Measurements from ENCODE around the gene CYP3A7. TPM values are rescaled to one million over a fixed set of nuclear protein-coding genes. Genes with fewer than 3 reads are reported as not detected.

CYP3A7 gene
- total and polyA plus RNA-seq, 2 donors (not counting 3 experiments of a cell fraction or from before 2014, with no cell fraction given), result not detected

DNA sequence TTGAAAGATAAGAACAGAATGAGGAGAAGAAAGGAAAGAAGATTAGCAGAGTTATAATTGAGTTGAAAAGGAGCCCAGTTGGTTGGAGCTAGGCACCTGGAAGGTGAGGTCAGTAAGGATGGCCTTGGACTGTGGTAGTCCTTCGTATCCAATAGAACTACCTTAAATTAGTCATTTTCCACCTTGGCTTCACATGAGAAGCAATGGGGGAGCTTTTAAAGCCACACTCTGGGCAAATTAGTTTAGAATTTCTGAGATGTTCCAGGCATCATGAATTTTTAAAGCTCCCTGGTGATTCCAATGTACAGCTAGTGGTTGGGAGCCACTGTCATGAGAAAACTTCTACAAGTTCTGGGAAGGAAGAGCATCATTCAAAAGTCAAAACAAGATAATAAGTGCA lies 27.9 kb downstream of the CYP3A7 start:
- CTCF ChIA-PET, result no interaction called here
- BruUV-seq (replicated peaks), result no TSS peak
- intact Hi-C loops (cut with micrococcal nuclease), result no loop called here
- no peak overlapping the region for H3K4me3 ChIP-seq (replicated peaks in 1 of 3; ENCODE audit: insufficient read depth in 1 of 3, low read depth in 1 of 3, low read length in 3 of 3)
- no peaks in the 10 kb centered on the region for H3K4me1 ChIP-seq (ENCODE audit: control insufficient read depth, extremely low read depth, insufficient read depth, low read length)
- no peak overlapping the region for H3K9ac ChIP-seq (replicated peaks; ENCODE audit: extremely low read depth, insufficient read depth, low read length)
- POLR2A ChIA-PET, result no interaction called here
- no peak overlapping the region for H3K27ac ChIP-seq (ENCODE audit: insufficient read depth, low read depth, low read length)
- dilution Hi-C loops (cut with MboI; ENCODE audit: extremely low pct_ligation_motif_present, low sequenced_read_pairs), result no loop called here
- DNase-seq (ENCODE audit: low read depth, low spot score) (no peak), FAIRE-seq (no peak)
- no peaks in the 10 kb centered on the region for H3K9me3 ChIP-seq (replicated peaks; ENCODE audit: control insufficient read depth, insufficient read depth, low read length)
- H4K20me1 ChIP-seq (replicated peaks; ENCODE audit: control insufficient read depth, extremely low read depth, insufficient read depth, low read length), result no peaks in the 10 kb centered on the region
- H2AFZ ChIP-seq (ENCODE audit: low read depth, low read length), result no peak overlapping the region
- peaks cover 6% of the 10 kb centered on the region in 2 experiments for H3K27me3 ChIP-seq (ENCODE audit: control insufficient read depth in 2 of 2, insufficient read depth in 2 of 2, low read length in 2 of 2)
- no peaks in the 10 kb centered on the region for H3K79me2 ChIP-seq (ENCODE audit: control insufficient read depth, insufficient read depth, low read length)
- H3K4me2 ChIP-seq (ENCODE audit: insufficient read depth, low read length), result no peak overlapping the region
- TF ChIP-seq GATA2 (IDR thresholded peaks at IDR 0.05; ENCODE audit: insufficient read depth, insufficient read length, low read depth, low read length) (no peak), MYC (IDR thresholded peaks at IDR 0.05; ENCODE audit: low read depth, low read length) (no peak), POLR2A (IDR thresholded peaks at IDR 0.05; ENCODE audit: low read depth, low read length) (no peak), EZH2 (IDR thresholded peaks at IDR 0.05; ENCODE audit: borderline replicate concordance, low read depth, low read length, severe bottlenecking) (no peak), FOS (IDR thresholded peaks at IDR 0.05; ENCODE audit: borderline replicate concordance, insufficient read depth, low read length) (no peak), POLR2AphosphoS5 (IDR thresholded peaks at IDR 0.05; ENCODE audit: insufficient read depth, low read depth, low read length) (no peak), JUN (IDR thresholded peaks at IDR 0.05; ENCODE audit: borderline replicate concordance, insufficient read depth, insufficient read length, low read depth) (no peak)
- TF ChIP-seq, protein P1, sequence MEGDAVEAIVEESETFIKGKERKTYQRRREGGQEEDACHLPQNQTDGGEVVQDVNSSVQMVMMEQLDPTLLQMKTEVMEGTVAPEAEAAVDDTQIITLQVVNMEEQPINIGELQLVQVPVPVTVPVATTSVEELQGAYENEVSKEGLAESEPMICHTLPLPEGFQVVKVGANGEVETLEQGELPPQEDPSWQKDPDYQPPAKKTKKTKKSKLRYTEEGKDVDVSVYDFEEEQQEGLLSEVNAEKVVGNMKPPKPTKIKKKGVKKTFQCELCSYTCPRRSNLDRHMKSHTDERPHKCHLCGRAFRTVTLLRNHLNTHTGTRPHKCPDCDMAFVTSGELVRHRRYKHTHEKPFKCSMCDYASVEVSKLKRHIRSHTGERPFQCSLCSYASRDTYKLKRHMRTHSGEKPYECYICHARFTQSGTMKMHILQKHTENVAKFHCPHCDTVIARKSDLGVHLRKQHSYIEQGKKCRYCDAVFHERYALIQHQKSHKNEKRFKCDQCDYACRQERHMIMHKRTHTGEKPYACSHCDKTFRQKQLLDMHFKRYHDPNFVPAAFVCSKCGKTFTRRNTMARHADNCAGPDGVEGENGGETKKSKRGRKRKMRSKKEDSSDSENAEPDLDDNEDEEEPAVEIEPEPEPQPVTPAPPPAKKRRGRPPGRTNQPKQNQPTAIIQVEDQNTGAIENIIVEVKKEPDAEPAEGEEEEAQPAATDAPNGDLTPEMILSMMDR (IDR thresholded peaks at IDR 0.05; ENCODE audit: extremely low read depth in 1 of 2, insufficient read depth in 1 of 2, low read depth in 1 of 2, low read length in 2 of 2), result no peak
- TF ChIP-seq, protein P2, sequence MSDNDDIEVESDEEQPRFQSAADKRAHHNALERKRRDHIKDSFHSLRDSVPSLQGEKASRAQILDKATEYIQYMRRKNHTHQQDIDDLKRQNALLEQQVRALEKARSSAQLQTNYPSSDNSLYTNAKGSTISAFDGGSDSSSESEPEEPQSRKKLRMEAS (IDR thresholded peaks at IDR 0.05; ENCODE audit: insufficient read depth, insufficient read length), result no peak
- H3K36me3 ChIP-seq (ENCODE audit: control insufficient read depth in 2 of 2, extremely low read depth in 1 of 2, insufficient read depth in 2 of 2, low read length in 2 of 2), result no peaks in the 10 kb centered on the region
- no peaks in the 10 kb centered on the region for H3K9me1 ChIP-seq (replicated peaks; ENCODE audit: control insufficient read depth, extremely low read depth, insufficient read depth, low read length)

All from endothelial cell of umbilical vein (primary cell).